Immature natural killer cell (primary cell): ENCODE results near the gene USP3. TPM values are rescaled to one million over a fixed set of nuclear protein-coding genes. Genes with fewer than 3 reads are reported as not detected.

Experiments
- DNase-seq, 3 donors: peaks; one replicate each; pipeline ENCODE4 v3.0.0; 2022; ENCODE audit warnings: mixed read lengths in 1 of 3
- H3K27ac Mint-ChIP-seq, 6 donors: one replicate each; pipeline ENCODE4 v1.8.0; 2020; ENCODE audit warnings: mixed read lengths in 6 of 6, mild to moderate bottlenecking in 5 of 6, inconsistent platforms in 4 of 6, moderate library complexity in 3 of 6
- H3K27me3 Mint-ChIP-seq, 3 donors: one replicate each; pipeline ENCODE4 v1.8.0; 2020 to 2021; ENCODE audit warnings: low read depth in 3 of 3, mild to moderate bottlenecking in 3 of 3, mixed read lengths in 3 of 3, moderate library complexity in 3 of 3, inconsistent platforms in 1 of 3
- H3K36me3 Mint-ChIP-seq, 3 donors: one replicate each; pipeline ENCODE4 v1.8.0; 2020; ENCODE audit warnings: mixed read lengths in 3 of 3, inconsistent platforms in 2 of 3, mild to moderate bottlenecking in 2 of 3
- H3K4me1 Mint-ChIP-seq, 2 donors: one replicate each; pipeline ENCODE4 v1.8.0; 2020; ENCODE audit warnings: inconsistent platforms in 2 of 2, mild to moderate bottlenecking in 2 of 2, mixed read lengths in 2 of 2, moderate library complexity in 1 of 2
- H3K4me3 Mint-ChIP-seq, 5 donors: one replicate each; pipeline ENCODE4 v1.8.0; 2020; ENCODE audit warnings: mild to moderate bottlenecking in 5 of 5, mixed read lengths in 5 of 5, inconsistent platforms in 3 of 5, moderate library complexity in 3 of 5
- H3K9me3 Mint-ChIP-seq, 6 donors: one replicate each; pipeline ENCODE4 v1.8.0; 2020; ENCODE audit warnings: mild to moderate bottlenecking in 6 of 6, mixed read lengths in 6 of 6, inconsistent platforms in 4 of 6, moderate library complexity in 3 of 6
- polyA plus RNA-seq, 3 donors: library from polyadenylated mRNA; unstranded; fragments of 300-500 nt; fragmentation: Illumina TruSeq; gene quantifications; one replicate each; pipeline ENCODE4 v1.2.3, GENCODE V29; 2021

USP3 gene, protein sequence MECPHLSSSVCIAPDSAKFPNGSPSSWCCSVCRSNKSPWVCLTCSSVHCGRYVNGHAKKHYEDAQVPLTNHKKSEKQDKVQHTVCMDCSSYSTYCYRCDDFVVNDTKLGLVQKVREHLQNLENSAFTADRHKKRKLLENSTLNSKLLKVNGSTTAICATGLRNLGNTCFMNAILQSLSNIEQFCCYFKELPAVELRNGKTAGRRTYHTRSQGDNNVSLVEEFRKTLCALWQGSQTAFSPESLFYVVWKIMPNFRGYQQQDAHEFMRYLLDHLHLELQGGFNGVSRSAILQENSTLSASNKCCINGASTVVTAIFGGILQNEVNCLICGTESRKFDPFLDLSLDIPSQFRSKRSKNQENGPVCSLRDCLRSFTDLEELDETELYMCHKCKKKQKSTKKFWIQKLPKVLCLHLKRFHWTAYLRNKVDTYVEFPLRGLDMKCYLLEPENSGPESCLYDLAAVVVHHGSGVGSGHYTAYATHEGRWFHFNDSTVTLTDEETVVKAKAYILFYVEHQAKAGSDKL
- 10 to 100 TPM; 24.7 to 39.1 (median 32.9) TPM for polyA plus RNA-seq

DNA sequence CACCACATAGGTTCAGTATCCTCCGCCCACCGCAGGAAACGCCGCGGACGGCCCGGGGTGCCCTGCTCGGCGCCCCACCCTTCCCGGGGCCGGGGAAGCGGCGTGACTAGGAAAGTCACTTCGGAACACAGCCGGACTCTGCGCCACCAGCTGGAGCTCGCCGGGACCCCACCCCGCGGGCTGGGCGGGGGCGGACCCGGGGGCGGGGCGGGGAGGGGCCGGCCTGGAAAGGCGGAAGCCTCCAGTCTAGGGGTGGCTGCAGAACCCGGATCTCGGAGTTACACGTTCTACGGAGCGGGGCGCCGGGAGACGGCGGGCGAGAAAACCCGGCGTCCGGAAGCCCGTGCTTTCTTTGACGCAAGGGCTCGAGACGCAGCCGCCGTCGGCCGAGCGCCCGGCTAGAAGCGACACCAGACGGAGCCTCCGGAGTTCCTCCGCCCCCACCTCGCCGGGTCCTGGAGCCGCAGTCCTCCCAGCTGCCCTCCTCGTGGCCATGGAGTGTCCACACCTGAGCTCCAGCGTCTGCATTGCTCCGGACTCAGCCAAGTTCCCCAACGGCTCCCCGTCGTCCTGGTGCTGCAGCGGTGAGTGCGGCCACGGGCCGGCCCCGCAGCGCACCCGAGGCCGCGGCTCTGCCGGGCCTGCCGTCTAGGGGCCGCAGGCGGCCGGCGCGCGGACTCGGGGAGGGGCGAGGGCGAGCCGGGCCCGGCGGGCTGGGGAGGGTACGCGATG lies at the start of gene USP3:
Gene USP3 (plus strand): TSS at position 347 of the 732 bp plus-strand sequence. CDS start 147 bp downstream, at position 494.
- H3K27me3 Mint-ChIP-seq: peaks cover 12 to 15% (median 14%) of the 10 kb centered on the region in 3 donors
- H3K4me1 Mint-ChIP-seq: peaks cover 40 to 82% of the 10 kb centered on the region in 2 donors
- peak within 1 kb of the TSS; percentile 90 to 99 (median 95) for H3K4me3 Mint-ChIP-seq
- no peaks in the 10 kb centered on the region for H3K9me3 Mint-ChIP-seq
- peak; percentile 93 to 94 (median 94) for DNase-seq
- no peaks in the 10 kb centered on the region for H3K36me3 Mint-ChIP-seq
- peak within 1 kb of the TSS; percentile 85 to 99 (median 98) for H3K27ac Mint-ChIP-seq

DNA sequence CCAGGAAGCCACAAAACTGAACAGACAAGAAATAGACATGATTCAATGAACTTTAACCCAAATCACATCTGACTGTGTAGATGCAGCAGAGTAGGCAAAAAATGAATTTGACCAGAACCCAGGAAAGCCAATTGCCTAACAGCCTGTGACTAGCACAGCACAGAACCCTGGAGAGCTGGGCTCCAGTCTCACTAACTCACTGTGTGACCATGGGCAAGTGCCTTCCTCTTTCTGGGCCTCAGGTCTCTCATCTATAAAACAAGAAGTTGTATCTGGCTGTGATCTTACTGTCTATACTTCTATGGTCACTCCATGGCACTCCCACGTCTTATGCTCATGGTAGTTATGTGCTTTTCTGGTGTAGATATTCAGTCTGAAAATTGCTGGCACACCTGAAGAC lies 48.1 kb upstream of the USP3 start:
- Mint-ChIP-seq H3K36me3 (no peaks in the 10 kb centered on the region), H3K9me3 (no peaks in the 10 kb centered on the region), H3K27me3 (peaks cover 5 to 13% (median 6%) of the 10 kb centered on the region in 3 donors), H3K4me3 (no peak overlapping the region), H3K27ac (no peak overlapping the region), H3K4me1 (no peaks in the 10 kb centered on the region)
- no peak for DNase-seq

DNA sequence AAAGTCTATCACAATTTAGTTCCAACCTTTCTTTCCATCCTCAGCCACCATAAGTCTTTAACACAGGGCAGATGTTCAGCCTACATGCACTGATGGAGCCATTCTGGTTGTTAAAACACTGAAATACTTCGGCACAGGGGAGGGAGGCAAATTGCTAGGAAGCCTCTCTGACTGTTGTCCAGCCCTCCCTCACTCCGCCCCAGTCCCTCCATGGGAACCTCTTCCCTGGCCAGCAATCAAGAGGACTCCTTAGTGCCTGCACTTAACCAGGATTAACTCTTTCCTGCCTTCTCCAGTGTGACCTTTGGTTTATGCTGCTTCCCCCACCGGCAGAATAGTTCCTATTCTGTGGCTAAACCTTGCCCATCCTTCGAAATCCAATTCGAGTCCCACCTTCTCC lies 47.0 kb upstream of the USP3 start:
- Mint-ChIP-seq H3K27ac (no peak overlapping the region), H3K9me3 (no peaks in the 10 kb centered on the region)

DNA sequence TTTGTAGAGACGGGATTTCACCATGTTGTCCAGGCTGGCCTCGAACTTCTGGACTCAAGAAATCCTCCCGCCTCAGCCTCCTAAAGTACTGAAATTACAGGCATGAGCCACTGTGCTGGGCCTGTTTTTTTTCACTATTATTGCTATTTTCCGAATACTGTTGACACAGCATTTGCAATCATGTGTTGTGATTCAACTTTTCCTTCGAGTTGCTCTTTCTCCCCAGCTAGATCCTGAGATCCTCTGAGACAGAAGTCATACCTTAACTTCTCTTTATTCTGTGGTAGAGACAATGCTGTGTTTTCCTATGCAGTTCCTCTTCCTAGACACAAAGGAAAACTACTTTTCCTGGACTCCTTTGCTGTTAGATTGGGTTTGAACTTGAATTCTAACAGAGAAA lies 46.4 kb upstream of the USP3 start:
- Mint-ChIP-seq H3K36me3 (no peaks in the 10 kb centered on the region), H3K4me3 (no peak overlapping the region), H3K27ac (no peak overlapping the region), H3K9me3 (no peaks in the 10 kb centered on the region), H3K4me1 (no peaks in the 10 kb centered on the region), H3K27me3 (peaks cover 5 to 13% (median 6%) of the 10 kb centered on the region in 3 donors)
- DNase-seq: no peak

More for the DNA sequence above, 47.0 kb upstream of the USP3 start:
- Mint-ChIP-seq H3K4me3 (no peak overlapping the region), H3K36me3 (no peaks in the 10 kb centered on the region), H3K4me1 (no peaks in the 10 kb centered on the region), H3K27me3 (peaks cover 5 to 13% (median 6%) of the 10 kb centered on the region in 3 donors)
- no peak for DNase-seq

DNA sequence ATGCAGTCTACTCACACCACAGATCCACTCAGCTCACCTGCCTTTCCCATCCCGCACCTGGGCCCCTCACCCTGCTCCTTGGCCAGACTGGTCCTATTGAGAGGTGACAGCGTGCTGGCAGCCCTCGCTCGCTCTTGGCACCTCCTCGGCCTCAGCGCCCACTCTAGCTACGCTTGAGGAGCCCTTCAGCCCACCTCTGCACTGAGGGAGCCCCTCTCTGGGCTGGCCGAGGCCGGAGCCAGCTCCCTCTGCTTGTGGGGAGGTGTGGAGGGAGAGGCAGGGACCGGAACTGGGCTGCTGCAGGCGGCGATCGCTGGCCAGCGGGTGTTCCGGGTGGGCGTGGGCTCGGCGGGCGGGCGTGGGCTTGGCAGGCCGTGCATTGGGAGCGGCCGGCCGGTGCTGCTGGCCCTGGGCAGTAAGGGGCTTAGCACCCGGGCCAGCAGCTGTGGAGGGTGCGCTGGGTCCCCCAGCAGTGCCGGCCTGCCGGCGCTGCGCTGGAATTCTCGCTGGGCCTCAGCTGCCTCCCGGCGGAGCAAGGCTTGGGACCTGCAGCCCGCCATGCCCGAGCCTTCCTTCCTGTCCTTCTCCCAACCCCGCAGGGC lies 45.5 kb upstream of the USP3 start:
- DNase-seq: no peak
- no peak overlapping the region for H3K27ac Mint-ChIP-seq
- no peaks in the 10 kb centered on the region for H3K4me1 Mint-ChIP-seq
- no peaks in the 10 kb centered on the region for H3K9me3 Mint-ChIP-seq
- no peaks in the 10 kb centered on the region for H3K36me3 Mint-ChIP-seq
- H3K27me3 Mint-ChIP-seq: peaks cover 5 to 14% (median 6%) of the 10 kb centered on the region in 3 donors
- no peak overlapping the region for H3K4me3 Mint-ChIP-seq

DNA sequence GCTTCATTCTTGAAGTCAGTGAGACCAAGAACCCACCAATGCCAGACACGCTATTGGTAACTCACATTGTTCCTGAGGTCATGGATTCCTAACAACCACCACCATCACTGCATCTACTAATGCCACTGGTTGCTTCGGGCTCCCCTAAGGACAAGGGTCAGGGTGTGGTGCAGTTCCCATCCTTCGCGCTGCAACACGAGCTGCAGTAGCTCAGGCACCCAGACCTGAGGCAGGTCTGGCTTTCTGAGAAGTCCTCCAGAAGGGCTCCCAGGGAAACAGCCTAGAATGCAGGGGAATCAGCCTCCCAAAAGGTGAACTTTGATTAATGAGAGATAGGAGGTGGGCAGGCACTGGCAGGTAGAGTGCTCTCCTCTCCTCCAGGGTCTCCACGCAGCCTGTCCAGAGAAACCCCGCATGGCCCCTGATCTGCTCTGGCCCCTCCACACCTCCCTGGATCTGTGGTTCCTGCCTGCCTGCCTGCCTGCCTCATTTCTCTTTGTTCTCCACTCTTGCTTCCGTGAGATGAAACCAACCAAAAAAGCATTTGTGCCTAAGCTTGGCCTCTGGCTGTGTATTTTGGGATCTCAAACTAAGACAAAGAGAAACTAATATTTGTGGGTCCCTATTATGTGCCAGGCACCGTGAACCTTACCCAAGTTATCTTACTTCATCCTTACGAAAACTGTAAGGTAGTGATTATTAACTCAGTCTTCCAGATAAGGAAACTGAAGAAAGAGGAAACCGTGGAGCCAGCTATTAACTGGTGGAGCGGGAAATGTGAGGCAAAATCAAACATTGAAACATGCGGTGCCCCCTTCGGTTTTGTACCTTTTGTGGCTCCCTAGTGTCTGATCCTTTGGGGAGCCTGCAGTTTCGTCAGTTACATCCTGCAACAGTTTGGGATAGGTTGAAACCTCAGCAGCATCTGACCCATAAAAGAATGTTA lies 43.9 kb upstream of the USP3 start:
- no peak overlapping the region for H3K4me3 Mint-ChIP-seq
- H3K27me3 Mint-ChIP-seq: peaks cover 5 to 16% (median 6%) of the 10 kb centered on the region in 3 donors
- H3K4me1 Mint-ChIP-seq: no peaks in the 10 kb centered on the region
- no peak overlapping the region for H3K27ac Mint-ChIP-seq
- DNase-seq: no peak
- no peaks in the 10 kb centered on the region for H3K36me3 Mint-ChIP-seq
- no peaks in the 10 kb centered on the region for H3K9me3 Mint-ChIP-seq

DNA sequence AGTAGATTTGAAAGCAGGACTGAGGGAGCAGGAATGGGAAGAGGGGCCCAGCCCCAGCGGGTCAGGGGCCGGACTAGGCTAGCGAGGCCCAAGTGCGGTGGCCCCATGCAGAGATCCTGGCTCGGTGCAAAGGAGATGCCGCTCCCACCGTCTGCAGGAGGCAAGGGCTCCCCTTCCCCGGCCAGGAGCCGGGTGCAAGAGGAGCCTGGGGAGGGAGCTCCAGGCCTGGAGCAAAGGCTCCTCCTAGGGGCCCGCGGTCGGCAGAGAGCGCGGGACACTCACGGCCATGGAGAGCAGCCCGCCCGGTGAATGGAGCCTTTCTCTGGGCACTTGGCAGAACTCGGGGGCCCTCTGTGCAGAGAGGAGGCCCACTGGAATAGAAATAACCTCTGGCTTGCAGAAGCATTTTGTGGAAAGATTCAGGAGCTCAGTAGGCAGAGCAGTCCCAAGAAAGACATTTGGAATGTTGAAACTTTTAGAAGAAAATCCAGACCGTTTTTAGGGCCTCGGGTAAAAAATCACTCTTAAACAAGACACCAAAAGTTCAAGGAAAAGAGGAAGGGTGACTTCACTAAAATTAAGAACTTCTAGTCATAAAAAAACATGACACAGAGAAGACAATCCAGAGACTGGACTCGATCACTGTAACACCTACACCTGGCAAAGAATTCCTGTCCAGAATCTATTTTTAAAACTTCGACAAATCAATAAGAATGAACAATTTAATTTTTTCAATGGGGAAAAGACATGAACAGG lies 43.0 kb upstream of the USP3 start:
- Mint-ChIP-seq H3K4me1 (no peaks in the 10 kb centered on the region), H3K27me3 (peaks cover 4 to 16% (median 5%) of the 10 kb centered on the region in 3 donors), H3K36me3 (no peaks in the 10 kb centered on the region), H3K27ac (no peak overlapping the region), H3K4me3 (no peak overlapping the region), H3K9me3 (no peaks in the 10 kb centered on the region)
- DNase-seq: no peak

DNA sequence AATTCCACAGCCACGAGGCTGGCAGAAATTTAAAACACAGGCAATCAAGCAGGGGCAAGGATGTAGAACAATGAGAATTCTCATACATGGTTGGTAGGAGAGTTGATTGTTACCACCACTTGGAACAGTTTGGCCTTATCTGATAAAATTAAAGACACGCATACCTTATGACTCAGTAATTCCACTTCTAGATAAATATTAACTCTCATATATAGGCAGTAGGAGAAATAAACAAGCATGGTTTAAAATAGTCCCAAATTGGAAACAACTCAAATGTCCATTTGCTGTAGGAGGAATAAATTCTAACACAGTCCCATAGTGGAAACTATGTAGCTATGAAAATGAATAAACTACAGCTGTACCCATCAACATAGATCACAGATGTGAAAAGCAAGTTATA lies 42.3 kb upstream of the USP3 start:
- no peaks in the 10 kb centered on the region for H3K9me3 Mint-ChIP-seq
- no peak overlapping the region for H3K4me3 Mint-ChIP-seq
- peaks cover 2 to 22% (median 4%) of the 10 kb centered on the region in 3 donors for H3K27me3 Mint-ChIP-seq
- H3K4me1 Mint-ChIP-seq: no peaks in the 10 kb centered on the region
- no peak overlapping the region for H3K27ac Mint-ChIP-seq
- H3K36me3 Mint-ChIP-seq: no peaks in the 10 kb centered on the region
- DNase-seq: no peak

DNA sequence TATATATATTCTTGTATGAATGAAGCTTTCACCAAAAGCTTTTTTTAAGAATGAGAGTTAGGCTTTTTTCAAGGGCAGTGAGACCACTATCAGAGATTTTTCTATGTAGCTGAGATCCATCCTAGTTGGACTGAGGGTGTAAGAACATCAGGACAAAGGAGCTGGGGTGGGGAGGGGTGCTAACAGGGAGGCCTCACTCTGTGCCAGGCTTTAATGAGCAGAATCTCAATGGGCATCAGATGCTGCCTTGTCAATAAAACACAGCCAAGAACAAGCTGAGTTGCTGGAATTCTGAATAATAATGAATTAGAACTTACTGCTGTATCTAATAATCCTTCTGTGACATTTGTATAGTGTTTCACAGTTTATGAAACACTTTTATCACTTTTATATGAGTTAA lies 41.4 kb upstream of the USP3 start:
- Mint-ChIP-seq H3K36me3 (no peaks in the 10 kb centered on the region), H3K27ac (no peak overlapping the region), H3K4me1 (no peaks in the 10 kb centered on the region), H3K4me3 (no peak overlapping the region), H3K27me3 (peaks cover 3 to 24% (median 4%) of the 10 kb centered on the region in 3 donors), H3K9me3 (no peaks in the 10 kb centered on the region)
- DNase-seq: no peak

DNA sequence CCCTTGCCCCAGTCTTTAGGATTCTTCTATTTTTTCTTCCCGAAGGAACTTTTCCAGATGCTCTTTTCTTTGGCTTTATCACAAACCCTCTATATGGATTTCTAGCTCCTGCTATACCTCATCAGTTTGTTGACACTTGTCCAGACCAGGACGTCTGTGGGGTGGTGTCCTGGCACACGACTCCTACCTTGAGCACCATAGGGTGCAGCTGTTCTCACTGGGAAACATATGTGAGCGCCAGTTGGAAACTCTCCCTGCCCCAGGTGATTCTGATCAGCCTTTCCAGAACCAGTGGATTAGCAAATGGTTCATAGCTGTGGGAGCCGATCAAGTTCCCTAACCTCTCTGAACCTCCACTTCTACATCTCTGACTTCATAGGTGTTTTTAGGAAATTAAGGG lies 40.6 kb upstream of the USP3 start:
- DNase-seq: no peak
- Mint-ChIP-seq H3K27me3 (peaks cover 1 to 21% (median 4%) of the 10 kb centered on the region in 3 donors), H3K4me1 (no peaks in the 10 kb centered on the region), H3K9me3 (no peaks in the 10 kb centered on the region), H3K27ac (no peak overlapping the region), H3K4me3 (no peak overlapping the region), H3K36me3 (no peaks in the 10 kb centered on the region)

DNA sequence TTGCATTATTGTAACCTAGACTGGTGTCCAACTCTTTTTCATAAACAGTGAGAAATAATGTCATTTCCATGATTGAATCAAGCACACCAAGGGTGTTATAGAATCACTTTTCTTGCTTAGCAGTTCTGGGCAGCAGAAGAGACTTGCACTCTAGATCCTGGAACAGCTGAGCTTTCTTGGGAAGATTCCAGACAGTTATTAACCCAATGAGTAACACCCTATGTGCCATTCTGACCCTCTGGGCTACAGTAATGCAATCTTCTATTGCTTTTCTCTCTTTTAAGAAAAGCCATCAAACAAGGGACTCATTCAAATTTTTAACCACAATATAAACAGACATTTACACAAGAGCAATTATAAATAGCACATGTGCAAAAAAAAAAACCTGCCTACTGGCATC lies 39.3 kb upstream of the USP3 start:
- H3K9me3 Mint-ChIP-seq: no peaks in the 10 kb centered on the region
- H3K27me3 Mint-ChIP-seq: peaks cover 1 to 20% (median 6%) of the 10 kb centered on the region in 3 donors
- H3K36me3 Mint-ChIP-seq: no peaks in the 10 kb centered on the region
- no peak overlapping the region for H3K4me3 Mint-ChIP-seq
- H3K4me1 Mint-ChIP-seq: no peaks in the 10 kb centered on the region
- no peak overlapping the region for H3K27ac Mint-ChIP-seq
- DNase-seq: no peak

DNA sequence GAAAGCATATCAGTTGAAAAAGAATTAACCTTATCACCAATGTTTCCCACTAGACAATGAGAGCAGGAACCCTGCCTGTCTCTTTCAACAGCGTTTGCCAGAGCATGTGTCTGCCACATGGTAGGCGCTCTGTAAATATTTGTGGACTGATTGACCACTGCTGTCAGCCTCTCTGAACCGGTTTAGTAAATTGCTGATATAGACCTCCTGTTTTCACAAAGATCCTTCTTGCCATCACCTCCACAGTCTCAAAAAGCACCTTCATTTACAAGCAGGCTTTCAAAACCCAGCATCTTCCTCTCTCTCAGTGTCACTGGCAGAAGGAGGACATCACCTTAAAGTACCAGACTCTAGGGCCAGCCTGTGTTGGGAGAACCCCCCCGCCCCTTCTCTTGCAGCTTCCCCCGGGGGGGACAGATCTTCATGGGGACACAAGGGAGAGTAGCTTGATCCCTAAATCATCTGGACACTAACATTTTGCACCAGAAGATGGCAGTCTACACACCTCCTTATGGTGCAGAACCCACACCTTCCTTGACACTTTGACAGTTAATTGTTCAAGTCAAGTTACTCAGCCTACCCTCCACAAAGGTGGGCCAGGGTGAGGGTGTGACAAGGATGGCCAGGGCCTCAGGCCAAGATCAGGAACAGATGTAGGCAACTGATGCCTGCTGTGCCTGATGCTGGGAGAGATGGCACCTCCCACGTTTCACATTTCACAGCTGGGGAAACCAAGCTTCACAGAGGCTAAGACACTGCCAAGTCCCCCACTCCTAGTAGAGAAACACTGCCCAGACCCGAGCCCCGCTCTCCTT lies 37.8 kb upstream of the USP3 start:
- no peak overlapping the region for H3K4me3 Mint-ChIP-seq
- H3K27ac Mint-ChIP-seq: no peak overlapping the region
- no peaks in the 10 kb centered on the region for H3K9me3 Mint-ChIP-seq
- peaks cover 1 to 14% (median 7%) of the 10 kb centered on the region in 3 donors for H3K27me3 Mint-ChIP-seq
- DNase-seq: peak; percentile 50 to 61 (median 56)
- no peaks in the 10 kb centered on the region for H3K36me3 Mint-ChIP-seq
- H3K4me1 Mint-ChIP-seq: peaks cover under 1 to 3% of the 10 kb centered on the region in 2 donors
